GM12801 (cell line): ENCODE data around the gene FAH.

Source experiments
- CTCF ChIP-seq: IDR thresholded peaks from one replicate; pipeline ENCODE4 v1.5.1; 2011; ENCODE audit warnings: control low read depth; ENCODE audit not compliant: insufficient read length; ENCODE audit errors: extremely low read depth

FAH gene

GRCh38 chr15:80152896-80153876 lies at the start of gene FAH:
TSS of gene FAH (plus strand) at chr15:80152999. CDS start at chr15:80153055, 56 bp downstream.
- TF ChIP-seq CTCF, result no peak

- no peak for TF ChIP-seq CTCF
Measured at GRCh38 chr15:80105193-80105592, 47.6 kb upstream of the FAH start.

GRCh38 chr15:80105595-80105994 lies 47.2 kb upstream of the FAH start:
- TF ChIP-seq CTCF, result no peak

GRCh38 chr15:80106051-80106450 lies 46.7 kb upstream of the FAH start:
- TF ChIP-seq CTCF, result no peak

- TF ChIP-seq CTCF, result no peak
Measured at GRCh38 chr15:80107204-80107603, 45.6 kb upstream of the FAH start.

GRCh38 chr15:80107774-80108173 lies 45.0 kb upstream of the FAH start:
- TF ChIP-seq CTCF, result no peak

- TF ChIP-seq CTCF, result no peak
Measured at GRCh38 chr15:80109388-80109787, 43.4 kb upstream of the FAH start.
